B cell (primary cell): ENCODE results near the gene ISG15. TPM values are rescaled to one million over a fixed set of nuclear protein-coding genes. Genes with fewer than 3 reads are reported as not detected.

Experiments
- ATAC-seq: fragments of 200-7000 bp; cut with Tn5 transposase; one replicate; pipeline ENCODE4 v1.10.0; 2021; ENCODE audit warnings: low read depth, mild to moderate bottlenecking, moderate number of reproducible peaks, moderate library complexity
- CTCF ChIA-PET: fragments of 350-600 bp; sonication (Branson Sonifier 250); formaldehyde crosslinking; loops from one replicate; lab custom pipeline; 2021; ENCODE audit warnings: antibody characterized with exemption, inconsistent platforms; lab: Charles Lee
- POLR2A ChIA-PET: fragments of 350-600 bp; sonication (Branson Sonifier 250); formaldehyde crosslinking; loops from one replicate; lab custom pipeline; 2021; ENCODE audit warnings: antibody characterized with exemption; lab: Charles Lee
- DNase-seq: peaks from one replicate; pipeline ENCODE4 v3.0.0; 2013
- H2AFZ ChIP-seq: 2 replicates; pipeline ENCODE4 v1.6.1; 2012; ENCODE audit warnings: mild to moderate bottlenecking, low read depth, low read length; ENCODE audit not compliant: insufficient read depth, poor library complexity, severe bottlenecking
- H3K27ac ChIP-seq, 2 donors: 1 replicate in 1 of 2; 2 replicates in 1 of 2; pipeline ENCODE4 v1.5.1; 2012 to 2013; ENCODE audit warnings: low read length in 2 of 2, mild to moderate bottlenecking in 2 of 2, moderate library complexity in 1 of 2
- H3K27me3 ChIP-seq, 4 experiments: fragments of 200-600 bp in 1 of 4; sonication (generic) in 1 of 4; replicated peaks in 1 of 4; 1 replicate in 2 of 4; 2 replicates in 2 of 4; pipeline versions ENCODE4 v1.6.1 to v1.7.0; 2013 to 2016; ENCODE audit warnings: low read length in 3 of 4, mild to moderate bottlenecking in 2 of 4, mixed read lengths in 1 of 4, moderate library complexity in 1 of 4; ENCODE audit not compliant: insufficient read depth in 4 of 4, control insufficient read depth in 3 of 4; ENCODE audit errors: control extremely low read depth in 1 of 4
- H3K36me3 ChIP-seq, 2 experiments: replicated peaks in 1 of 2; 1 replicate in 1 of 2; 2 replicates in 1 of 2; pipeline versions ENCODE4 v1.6.1 to v1.7.1; 2013; ENCODE audit warnings: low read length in 1 of 2; ENCODE audit not compliant: insufficient read depth in 2 of 2, control insufficient read depth in 1 of 2; ENCODE audit errors: control extremely low read depth in 1 of 2, extremely low read depth in 1 of 2
- H3K4me1 ChIP-seq, 2 donors: fragments of 200-600 bp in 1 of 2; sonication (generic) in 1 of 2; 1 replicate in 1 of 2; 2 replicates in 1 of 2; pipeline versions ENCODE4 v1.5.1 to v1.6.1; 2013 to 2017; ENCODE audit warnings: low read length in 2 of 2; ENCODE audit not compliant: control insufficient read depth in 2 of 2, insufficient read depth in 2 of 2
- H3K4me2 ChIP-seq: replicated peaks from 2 replicates; pipeline ENCODE3; 2012; ENCODE audit warnings: mild to moderate bottlenecking, low read depth, low read length; ENCODE audit not compliant: poor library complexity, severe bottlenecking
- H3K4me3 ChIP-seq, 5 experiments: fragments of 200-600 bp in 1 of 5; sonication (generic) in 1 of 5; 1 replicate in 3 of 5; 2 replicates in 2 of 5; pipeline versions ENCODE4 v1.5.1 to v1.7.0; 2011 to 2016; ENCODE audit warnings: low read length in 4 of 5, mild to moderate bottlenecking in 4 of 5, low read depth in 2 of 5, control low read depth in 1 of 5, moderate library complexity in 1 of 5; ENCODE audit not compliant: insufficient read depth in 1 of 5; ENCODE audit errors: control extremely low read depth in 1 of 5, extremely low read depth in 1 of 5
- H3K79me2 ChIP-seq: fragments of 200-600 bp; sonication (generic); one replicate; pipeline ENCODE4 v1.6.0; 2016; ENCODE audit warnings: low read length; ENCODE audit not compliant: control insufficient read depth, insufficient read depth
- H3K9ac ChIP-seq: fragments of 200-600 bp; sonication (generic); 2 replicates; pipeline ENCODE4 v1.6.1; 2017; ENCODE audit warnings: mild to moderate bottlenecking, low read length, moderate library complexity
- H3K9me3 ChIP-seq, 3 donors: one replicate each; pipeline versions ENCODE4 v1.6.1 to v1.7.1; 2013; ENCODE audit warnings: low read length in 2 of 3; ENCODE audit not compliant: control insufficient read depth in 2 of 3, insufficient read depth in 1 of 3; ENCODE audit errors: control extremely low read depth in 1 of 3
- H4K20me1 ChIP-seq: 2 replicates; pipeline ENCODE4 v1.6.0; 2012; ENCODE audit warnings: mild to moderate bottlenecking, low read length; ENCODE audit not compliant: insufficient read depth, control insufficient read depth, poor library complexity, severe bottlenecking
- H3K27ac Mint-ChIP-seq: one replicate; pipeline ENCODE4 v1.8.0; 2021; ENCODE audit warnings: mixed read lengths
- H3K27me3 Mint-ChIP-seq: one replicate; pipeline ENCODE4 v1.8.0; 2021; ENCODE audit warnings: mixed read lengths
- H3K4me1 Mint-ChIP-seq: one replicate; pipeline ENCODE4 v1.8.0; 2021; ENCODE audit warnings: mixed read lengths
- H3K4me3 Mint-ChIP-seq: one replicate; pipeline ENCODE4 v1.8.0; 2021; ENCODE audit warnings: mixed read lengths
- H3K9me3 Mint-ChIP-seq: one replicate; pipeline ENCODE4 v1.8.0; 2022; ENCODE audit warnings: mixed read lengths; ENCODE audit not compliant: insufficient read depth
- EZH2 ChIP-seq: IDR thresholded peaks from 2 replicates; pipeline ENCODE4 v1.6.1; 2012; ENCODE audit warnings: borderline replicate concordance, low read depth, mild to moderate bottlenecking, moderate library complexity, low read length; ENCODE audit not compliant: insufficient read depth, poor library complexity, severe bottlenecking
- WGBS: methylation state at CpG from one replicate; pipeline ENCODE4 v1.1.5; 2013; ENCODE audit warnings: missing lambda C conversion rate; ENCODE audit not compliant: insufficient coverage; 5-methylcytosine and 5-hydroxymethylcytosine counted together
- intact Hi-C: fragments of 100-400 bp; cut with micrococcal nuclease; formaldehyde crosslinking; loops from one replicate; pipeline ENCODE4 v1.10.0; 2022
- polyA plus RNA-seq: library from polyadenylated mRNA; depleted of rRNA; stranded (reverse); fragments of >200 nt; gene quantifications from 2 replicates; pipeline ENCODE4 v1.2.3, GENCODE V29; 2012
- total RNA-seq, 2 donors: library from RNA; stranded (reverse); fragments of 120-200 nt in 1 of 2; gene quantifications; 1 replicate in 1 of 2; 2 replicates in 1 of 2; pipeline versions ENCODE4 v1.2.3 to v1.2.4, GENCODE V29; 2013 to 2022
- TF ChIP-seq, protein P1 (sequence below): fragments of 200-600 bp; IDR thresholded peaks from one replicate; pipeline ENCODE4 v1.8.0; 2022; ENCODE audit warnings: antibody characterized with exemption, mild to moderate bottlenecking

The ISG15 gene
- total and polyA plus RNA-seq, 2 donors (not counting 1 experiment from before 2014, with no cell fraction given) = 28.3 to 91.4 TPM

DNA sequence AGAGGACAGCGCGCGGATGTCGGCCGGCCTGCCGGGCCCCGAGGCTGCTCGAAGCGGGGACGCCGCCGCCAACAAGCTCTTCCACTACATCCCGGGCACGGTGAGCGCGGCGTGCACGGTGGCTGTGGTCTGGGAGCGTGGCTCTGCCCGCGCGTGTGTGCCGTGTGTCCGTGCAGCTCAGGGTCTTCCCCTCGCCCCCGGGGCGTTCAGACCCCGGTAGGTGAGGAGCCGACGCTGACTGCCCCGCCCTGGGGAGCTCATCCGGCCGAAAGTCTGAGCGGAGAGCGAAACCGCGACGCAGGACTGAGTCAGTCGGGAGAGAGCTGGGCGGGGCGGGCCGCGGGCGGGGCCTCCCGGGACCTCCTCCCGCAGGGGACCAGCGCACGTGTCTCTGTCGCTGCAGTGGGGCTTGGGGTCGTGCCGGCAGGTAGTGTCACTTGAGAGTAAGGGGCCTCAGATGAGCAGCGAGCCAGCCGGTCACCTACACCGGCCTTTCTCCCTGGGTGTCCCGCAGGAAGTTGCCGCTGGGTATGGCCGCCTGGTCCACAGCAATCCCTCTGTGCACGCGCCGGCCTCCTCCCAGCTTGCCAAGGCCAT lies 46.5 kb upstream of the ISG15 start:
- Histone ChIP-seq H3K9me3 (peaks cover 0 to under 1% (median 0%) of the 10 kb centered on the region in 3 donors), H3K9ac (peak overlapping the region; percentile 77), H3K36me3 (no peaks in the 10 kb centered on the region), H3K4me1 (peaks cover 13 to 16% of the 10 kb centered on the region in 2 donors), H4K20me1 (no peaks in the 10 kb centered on the region), H3K27me3 (peaks cover 0 to 39% (median 9%) of the 10 kb centered on the region in 4 experiments), H3K79me2 (no peaks in the 10 kb centered on the region), H3K27ac (no peak overlapping the region), H3K4me2 (peak overlapping the region; percentile 99), H3K4me3 (peak overlapping the region; percentile 2 to 72 (median 64)), H2AFZ (peak overlapping the region; percentile 94)
- intact Hi-C loops = no loop called here
- under 1% methylated on average over 60 of the region's 60 CpGs for WGBS
- ChIA-PET POLR2A (interaction anchor here (0.7 kb wide), 1 partner anchor 69 kb away, joined by 4 read pairs; no protein-coding TSS in a partner anchor), CTCF (interaction anchor here (1.0 to 1.9 kb wide), 3 partner anchors 9 to 97 kb away, joined by 3 to 9 read pairs (median 4); no protein-coding TSS in a partner anchor)
- DNase-seq = peak; percentile 70
- H3K9me3 Mint-ChIP-seq = no peaks in the 10 kb centered on the region
- peak overlapping the region; percentile 93 for H3K4me3 Mint-ChIP-seq
- ATAC-seq = peak; percentile 86
- no peak overlapping the region for H3K27ac Mint-ChIP-seq
- peaks cover 5% of the 10 kb centered on the region for H3K4me1 Mint-ChIP-seq
- TF ChIP-seq, protein P1, sequence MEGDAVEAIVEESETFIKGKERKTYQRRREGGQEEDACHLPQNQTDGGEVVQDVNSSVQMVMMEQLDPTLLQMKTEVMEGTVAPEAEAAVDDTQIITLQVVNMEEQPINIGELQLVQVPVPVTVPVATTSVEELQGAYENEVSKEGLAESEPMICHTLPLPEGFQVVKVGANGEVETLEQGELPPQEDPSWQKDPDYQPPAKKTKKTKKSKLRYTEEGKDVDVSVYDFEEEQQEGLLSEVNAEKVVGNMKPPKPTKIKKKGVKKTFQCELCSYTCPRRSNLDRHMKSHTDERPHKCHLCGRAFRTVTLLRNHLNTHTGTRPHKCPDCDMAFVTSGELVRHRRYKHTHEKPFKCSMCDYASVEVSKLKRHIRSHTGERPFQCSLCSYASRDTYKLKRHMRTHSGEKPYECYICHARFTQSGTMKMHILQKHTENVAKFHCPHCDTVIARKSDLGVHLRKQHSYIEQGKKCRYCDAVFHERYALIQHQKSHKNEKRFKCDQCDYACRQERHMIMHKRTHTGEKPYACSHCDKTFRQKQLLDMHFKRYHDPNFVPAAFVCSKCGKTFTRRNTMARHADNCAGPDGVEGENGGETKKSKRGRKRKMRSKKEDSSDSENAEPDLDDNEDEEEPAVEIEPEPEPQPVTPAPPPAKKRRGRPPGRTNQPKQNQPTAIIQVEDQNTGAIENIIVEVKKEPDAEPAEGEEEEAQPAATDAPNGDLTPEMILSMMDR = no peak
- no peak for TF ChIP-seq EZH2
- H3K27me3 Mint-ChIP-seq = peaks cover 13% of the 10 kb centered on the region
